Activated CD8-positive, alpha-beta memory T cell treated with anti-CD3 and anti-CD28 coated beads for 1 hour (primary cell): Measurements from ENCODE around the gene GPATCH8.
A peak's percentile ranks its signal among the peaks of the same experiment; 100 is the strongest.
"Not testable (repeated sequence)": the region's sequence is repeated elsewhere in the genome, so short reads cannot be mapped to it uniquely, and the experiment has no call there.

Experiments used
- DNase-seq, 2 donors: peaks; one replicate each; pipeline ENCODE4 v3.0.0-alpha.2; 2020; ENCODE audit warnings: low read depth in 1 of 2; ENCODE audit errors: extremely low read depth in 1 of 2

Gene GPATCH8

GRCh38 chr17:44398692-44399691 lies 104.2 kb downstream of the GPATCH8 start:
- DNase-seq: no peak

GRCh38 chr17:44397479-44398440 lies 105.4 kb downstream of the GPATCH8 start:
- DNase-seq: no peak

DNA sequence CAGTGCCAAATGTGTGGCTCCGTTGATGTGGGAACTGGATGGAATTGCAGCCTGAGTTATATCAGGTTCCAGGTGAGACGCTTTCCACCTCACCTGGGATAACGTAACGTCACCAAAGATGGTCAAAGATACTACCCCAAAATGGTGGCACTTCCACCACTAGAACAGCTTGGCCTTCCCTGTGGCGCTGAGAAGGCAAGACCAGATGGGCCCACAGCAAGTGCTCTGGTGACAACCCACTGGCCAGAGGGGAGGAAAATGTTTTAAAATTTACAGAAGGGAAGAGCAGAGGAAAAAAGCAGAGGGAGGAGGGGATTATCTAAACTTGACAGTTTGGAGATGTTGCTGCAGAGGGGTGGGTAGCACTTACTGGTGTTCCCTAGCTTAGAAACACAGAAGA lies 106.3 kb downstream of the GPATCH8 start:
- no peak for DNase-seq

DNA sequence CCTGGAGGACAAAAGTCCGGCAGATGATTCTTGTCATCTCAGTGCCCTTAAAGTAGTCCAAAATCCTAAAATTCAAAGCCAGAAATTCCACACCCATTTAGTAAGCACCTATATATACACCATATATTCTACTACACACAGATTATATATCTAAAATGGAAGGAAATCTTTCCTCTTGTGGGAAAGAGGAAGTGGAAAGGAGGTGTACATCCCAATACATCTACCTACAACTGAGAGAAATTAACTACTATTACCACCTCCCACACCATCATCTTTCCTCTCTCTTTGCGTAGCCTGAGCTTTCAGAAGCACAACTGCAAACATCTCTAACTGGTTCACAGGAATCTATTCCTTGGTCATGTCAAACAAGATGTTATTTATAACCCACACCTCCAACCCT lies 108.4 kb downstream of the GPATCH8 start:
- DNase-seq: no peak

DNA sequence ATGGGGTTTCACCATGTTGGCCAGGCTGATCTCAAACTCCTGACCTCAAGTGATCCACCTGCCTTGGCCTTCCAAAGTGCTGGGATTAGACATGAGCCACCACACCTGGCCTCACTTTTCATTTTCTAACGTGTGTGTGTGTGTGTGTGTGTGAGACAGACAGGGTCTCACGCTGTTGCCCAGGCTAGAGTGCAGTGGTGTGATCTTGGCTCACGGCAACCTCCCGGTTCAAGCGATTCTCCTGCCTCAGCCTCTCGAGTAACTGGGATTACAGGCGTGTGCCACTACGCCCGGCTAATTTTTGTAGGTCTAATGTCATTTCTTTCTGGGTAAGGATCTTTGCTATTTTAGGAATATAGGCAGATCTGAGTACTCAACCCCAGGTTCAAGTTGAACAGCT lies 109.1 kb downstream of the GPATCH8 start:
- not testable (repeated sequence) for DNase-seq

DNA sequence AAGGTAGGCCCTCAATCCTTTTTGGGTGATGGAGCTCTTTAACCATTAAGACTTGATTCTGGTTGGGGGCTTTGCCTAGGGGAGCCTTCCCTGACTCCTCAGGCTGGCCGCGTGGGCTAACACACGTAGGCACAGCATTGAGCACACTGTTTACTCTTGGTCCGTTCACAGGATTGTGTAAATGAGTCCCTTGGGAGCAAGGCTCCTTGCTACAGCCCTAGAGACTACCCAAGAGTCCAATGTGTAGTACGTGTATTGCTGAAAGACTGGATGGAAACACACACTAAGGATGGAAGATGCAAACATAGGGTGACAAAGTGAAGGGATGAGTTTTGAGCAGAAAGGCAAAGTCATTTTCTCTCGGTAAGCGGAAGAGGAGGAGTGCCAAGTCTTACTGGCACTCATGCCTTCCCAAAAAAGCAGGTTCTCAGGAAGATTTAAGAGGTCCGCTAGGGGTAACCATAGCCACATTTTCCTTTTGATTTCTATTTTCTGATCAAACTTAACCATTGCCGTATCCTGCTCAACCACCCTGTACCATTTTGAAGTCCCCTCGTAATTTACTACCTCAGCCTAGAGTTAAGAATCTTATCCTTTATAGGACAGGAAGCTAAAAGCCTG lies 112.8 kb downstream of the GPATCH8 start:
- DNase-seq: no peak

- no peak for DNase-seq
These were observed 113.4 kb downstream of the GPATCH8 start for GRCh38 chr17:44389723-44390202.

GRCh38 chr17:44389281-44389680 lies 113.9 kb downstream of the GPATCH8 start, which contains the start of gene ITGA2B:
Gene ITGA2B, minus strand, starts transcription at chr17:44389649. Its CDS starts 176 bp downstream, at chr17:44389473.
- DNase-seq: no peak

- no peak for DNase-seq
These were observed 115.4 kb downstream of the GPATCH8 start for GRCh38 chr17:44387804-44388203.

DNA sequence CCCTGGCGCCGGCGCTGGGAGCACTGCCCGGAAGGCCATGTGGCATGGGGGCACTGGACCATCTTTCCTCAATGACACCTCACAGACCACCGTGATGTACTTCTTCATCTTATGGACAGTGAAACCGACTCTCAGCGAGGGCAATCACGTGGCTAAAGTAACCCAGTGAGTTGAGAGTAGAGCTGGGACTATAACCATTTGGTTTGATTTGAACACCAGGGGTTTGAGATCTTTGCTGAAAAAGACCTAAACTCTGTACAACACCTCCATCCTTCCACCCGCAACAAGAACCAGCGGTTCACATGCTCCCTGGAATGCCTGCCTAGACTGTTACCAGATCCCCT lies 117.1 kb downstream of the GPATCH8 start:
- DNase-seq: no peak

DNA sequence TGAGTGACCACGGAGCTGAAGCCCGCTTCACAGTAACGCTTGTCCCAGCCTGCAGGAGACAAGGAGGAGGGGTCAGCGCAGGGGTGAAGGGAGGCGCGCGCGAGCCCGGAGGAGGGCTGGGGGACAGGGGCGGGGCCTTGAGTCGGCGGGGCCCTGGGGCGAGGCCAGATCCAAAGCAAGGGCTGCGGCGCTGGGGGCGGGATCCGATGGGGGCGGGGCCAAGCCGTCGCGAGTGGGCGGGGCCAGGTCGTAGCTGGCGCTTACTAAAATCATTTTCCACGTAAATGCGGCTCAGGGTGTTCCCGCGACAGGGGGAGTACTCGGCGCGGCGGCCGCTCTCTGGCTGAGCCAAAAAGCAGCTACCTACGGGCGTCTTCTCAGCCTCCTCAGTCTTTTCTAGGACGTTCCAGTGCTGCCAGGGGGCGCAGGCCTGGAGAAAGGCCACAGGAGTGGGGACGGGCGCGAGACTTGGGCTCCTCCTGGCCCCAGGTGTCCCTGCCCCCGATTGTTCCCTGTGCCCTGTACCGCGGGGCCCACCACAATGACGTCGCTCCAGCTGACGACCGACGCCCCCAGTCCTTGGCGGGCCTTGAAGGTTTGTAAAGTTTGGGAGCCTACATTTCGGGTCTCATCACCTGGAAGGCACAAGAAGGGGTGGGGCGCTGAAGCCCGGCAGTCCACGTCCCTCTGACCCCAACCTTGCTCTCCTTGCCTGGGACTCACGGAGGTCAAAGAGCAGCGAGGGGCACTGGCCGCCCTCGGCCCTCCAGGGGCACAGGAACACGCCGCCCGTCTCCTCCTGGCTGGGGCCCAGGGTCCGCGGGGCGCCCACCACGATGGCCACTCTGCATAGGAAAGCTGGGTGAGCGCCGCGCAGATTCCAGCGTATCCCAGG lies 117.7 kb downstream of the GPATCH8 start:
- peak; percentile 56 to 72 for DNase-seq

- DNase-seq: no peak
These were observed 118.4 kb downstream of the GPATCH8 start for GRCh38 chr17:44384823-44385286.

DNA sequence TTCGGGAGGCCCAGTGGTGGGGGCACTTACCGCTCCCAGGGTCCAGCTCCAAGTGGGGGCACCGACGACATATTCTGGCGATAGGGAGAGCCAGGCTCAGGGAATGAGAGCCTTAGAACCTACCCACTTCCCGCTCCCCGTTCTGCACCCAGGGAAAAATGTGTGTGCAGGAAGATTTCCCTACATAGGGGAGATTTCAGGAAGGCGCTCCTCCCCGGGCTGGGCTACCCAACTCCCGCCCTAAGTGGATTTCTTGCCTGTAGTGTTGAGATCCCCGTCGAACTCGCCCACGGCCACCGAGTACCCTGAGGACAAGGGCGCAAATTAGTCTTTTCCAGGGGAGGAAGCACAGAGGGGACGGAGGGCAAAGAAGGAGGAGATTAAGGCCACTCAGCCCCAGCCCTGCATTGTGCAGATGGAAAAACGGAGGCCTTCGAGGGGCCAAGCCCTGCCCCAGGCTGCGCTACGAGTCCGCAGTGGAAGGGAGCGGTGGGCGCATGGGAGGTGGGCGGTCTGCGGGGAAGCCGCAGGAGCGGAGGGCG lies 118.9 kb downstream of the GPATCH8 start:
- no peak for DNase-seq

GRCh38 chr17:44383861-44384260 lies 119.3 kb downstream of the GPATCH8 start:
- DNase-seq: no peak

GRCh38 chr17:44383363-44383762 lies 119.8 kb downstream of the GPATCH8 start:
- no peak for DNase-seq

- no peak for DNase-seq
These were observed 120.3 kb downstream of the GPATCH8 start for GRCh38 chr17:44382917-44383316.

GRCh38 chr17:44381810-44382305 lies 121.3 kb downstream of the GPATCH8 start:
- DNase-seq: no peak

DNA sequence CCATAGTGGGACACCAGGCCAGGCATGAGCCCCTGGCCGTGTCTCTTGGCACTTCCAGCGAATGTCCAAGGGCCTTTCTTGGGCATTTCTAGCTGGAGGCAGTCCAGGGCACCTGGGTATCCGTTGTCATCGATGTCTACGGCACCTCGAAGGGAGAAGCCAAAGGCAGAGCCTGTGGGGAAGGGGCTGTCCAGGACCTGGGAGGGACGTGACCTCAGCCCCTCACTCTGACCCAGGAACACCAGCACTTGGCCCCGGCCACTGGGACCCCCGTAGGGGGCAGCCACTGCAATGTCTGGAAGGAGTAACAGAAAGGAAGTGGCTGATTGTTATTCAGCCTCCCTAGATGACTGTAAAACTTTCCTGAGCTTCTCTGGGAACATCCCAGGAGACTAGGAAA lies 122.4 kb downstream of the GPATCH8 start:
- DNase-seq: no peak

GRCh38 chr17:44379887-44380286 lies 123.3 kb downstream of the GPATCH8 start:
- no peak for DNase-seq
